Lower leg skin (tissue), 3 donors: Measurements from ENCODE around the gene CRACR2B.

Experiments used
- CTCF ChIP-seq, 3 donors: fragments of 450-650 bp; IDR thresholded peaks; one replicate each; pipeline ENCODE4 v1.5.1; 2016; ENCODE audit warnings: antibody characterized with exemption in 3 of 3, mild to moderate bottlenecking in 3 of 3, moderate library complexity in 2 of 3
- POLR2A ChIP-seq, 2 donors: fragments of 450-650 bp; IDR thresholded peaks; one replicate each; pipeline ENCODE4 v1.6.1; 2016 to 2017; ENCODE audit warnings: antibody characterized with exemption in 2 of 2, mild to moderate bottlenecking in 1 of 2, moderate library complexity in 1 of 2

GRCh38 chr11:831961-832528 lies 4.3 kb downstream of the CRACR2B start:
- TF ChIP-seq POLR2A (IDR thresholded peaks at IDR 0.05) (no peak), CTCF (IDR thresholded peaks at IDR 0.05) (no peak)
